Loucy (cell line): Measurements from ENCODE around the gene PACRG.

ENCODE experiments used
- H2AFZ ChIP-seq: fragments of 200-600 bp; sonication (generic); 2 replicates; pipeline ENCODE4 v1.6.0; 2016; ENCODE audit warnings: antibody characterized with exemption, mild to moderate bottlenecking, low read length, moderate library complexity
- H3F3A ChIP-seq: fragments of 200-600 bp; 2 replicates; pipeline ENCODE4 v1.6.0; 2016; ENCODE audit warnings: antibody characterized with exemption, low read depth, mild to moderate bottlenecking
- H3K27me3 ChIP-seq: fragments of 200-600 bp; sonication (generic); 2 replicates; pipeline ENCODE4 v1.6.1; 2014; ENCODE audit warnings: low read length, mild to moderate bottlenecking; ENCODE audit not compliant: insufficient read depth, poor library complexity, severe bottlenecking
- H3K36me3 ChIP-seq: fragments of 200-600 bp; sonication (generic); 2 replicates; pipeline ENCODE4 v1.6.1; 2016; ENCODE audit warnings: low read length; ENCODE audit not compliant: insufficient read depth
- H3K4me1 ChIP-seq: fragments of 200-600 bp; sonication (generic); 2 replicates; pipeline ENCODE4 v1.5.1; 2014; ENCODE audit warnings: low read length, mild to moderate bottlenecking; ENCODE audit not compliant: insufficient read depth, poor library complexity, severe bottlenecking
- H3K4me2 ChIP-seq: fragments of 200-600 bp; sonication (generic); 2 replicates; pipeline ENCODE4 v1.6.0; 2014; ENCODE audit warnings: antibody characterized with exemption, low read length, low read depth, mild to moderate bottlenecking; ENCODE audit not compliant: poor library complexity, severe bottlenecking
- H3K4me3 ChIP-seq: fragments of 200-600 bp; sonication (generic); 2 replicates; pipeline ENCODE4 v1.5.1; 2014; ENCODE audit warnings: low read length, mild to moderate bottlenecking, mixed read lengths; ENCODE audit not compliant: poor library complexity, severe bottlenecking
- H3K79me2 ChIP-seq: fragments of 200-600 bp; sonication (generic); 2 replicates; pipeline ENCODE4 v1.6.1; 2014; ENCODE audit warnings: low read length; ENCODE audit not compliant: insufficient read depth
- H3K9ac ChIP-seq: fragments of 200-600 bp; sonication (generic); 2 replicates; pipeline ENCODE4 v1.6.0; 2014; ENCODE audit warnings: mild to moderate bottlenecking, low read depth, low read length, moderate library complexity; ENCODE audit not compliant: poor library complexity, severe bottlenecking
- H3K9me2 ChIP-seq: fragments of 200-600 bp; sonication (generic); replicated peaks from 2 replicates; pipeline ENCODE4 v1.6.1; 2016; ENCODE audit warnings: low read depth, low read length, mixed read lengths
- H3K9me3 ChIP-seq: fragments of 200-600 bp; sonication (generic); 2 replicates; pipeline ENCODE4 v1.6.1; 2014; ENCODE audit warnings: mild to moderate bottlenecking, antibody characterized with exemption, low read length, low read depth; ENCODE audit not compliant: insufficient read depth
- H4K20me1 ChIP-seq: fragments of 200-600 bp; sonication (generic); 2 replicates; pipeline ENCODE4 v1.6.0; 2014; ENCODE audit warnings: antibody characterized with exemption, low read length, mild to moderate bottlenecking; ENCODE audit not compliant: insufficient read depth, poor library complexity, severe bottlenecking
- EZH2phosphoT487 ChIP-seq: fragments of 200-600 bp; IDR thresholded peaks from 2 replicates; pipeline ENCODE4 v1.6.1; 2018; ENCODE audit warnings: antibody characterized with exemption, mild to moderate bottlenecking, moderate library complexity, borderline replicate concordance
- TF ChIP-seq, protein P1 (sequence below): fragments of 200-600 bp; sonication (generic); conservative IDR thresholded peaks from 2 replicates; pipeline ENCODE4 v1.5.1; 2014; ENCODE audit warnings: mild to moderate bottlenecking, antibody characterized with exemption, low read length

PACRG gene

DNA sequence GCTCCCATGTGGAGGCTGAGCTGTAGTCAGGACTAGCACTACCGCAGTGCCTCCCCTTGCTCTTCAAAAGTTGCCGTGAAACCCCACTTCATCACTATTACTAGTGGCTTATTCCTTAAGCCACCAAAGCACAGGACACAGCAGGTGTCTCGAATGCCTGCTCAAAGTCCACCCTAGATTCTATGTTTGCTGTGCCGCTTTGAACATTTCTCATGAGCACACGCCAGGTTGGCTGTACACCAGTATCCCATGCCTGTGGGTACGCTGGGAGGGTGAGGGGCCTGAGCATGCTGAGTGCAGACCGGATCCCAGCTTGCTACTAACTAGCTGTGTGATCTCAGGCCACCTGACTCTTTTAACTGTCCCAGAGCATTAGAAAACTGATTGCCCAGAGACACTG is 350.9 kb downstream of the PACRG start:
- H2AFZ ChIP-seq = no peak overlapping the region
- H3F3A ChIP-seq = no peaks in the 10 kb centered on the region
- H3K4me2 ChIP-seq = no peak overlapping the region
- no peaks in the 10 kb centered on the region for H3K36me3 ChIP-seq
- H3K79me2 ChIP-seq = no peaks in the 10 kb centered on the region
- no peaks in the 10 kb centered on the region for H3K27me3 ChIP-seq
- H3K4me1 ChIP-seq = no peaks in the 10 kb centered on the region
- TF ChIP-seq EZH2phosphoT487 = no peak
- TF ChIP-seq, protein P1, sequence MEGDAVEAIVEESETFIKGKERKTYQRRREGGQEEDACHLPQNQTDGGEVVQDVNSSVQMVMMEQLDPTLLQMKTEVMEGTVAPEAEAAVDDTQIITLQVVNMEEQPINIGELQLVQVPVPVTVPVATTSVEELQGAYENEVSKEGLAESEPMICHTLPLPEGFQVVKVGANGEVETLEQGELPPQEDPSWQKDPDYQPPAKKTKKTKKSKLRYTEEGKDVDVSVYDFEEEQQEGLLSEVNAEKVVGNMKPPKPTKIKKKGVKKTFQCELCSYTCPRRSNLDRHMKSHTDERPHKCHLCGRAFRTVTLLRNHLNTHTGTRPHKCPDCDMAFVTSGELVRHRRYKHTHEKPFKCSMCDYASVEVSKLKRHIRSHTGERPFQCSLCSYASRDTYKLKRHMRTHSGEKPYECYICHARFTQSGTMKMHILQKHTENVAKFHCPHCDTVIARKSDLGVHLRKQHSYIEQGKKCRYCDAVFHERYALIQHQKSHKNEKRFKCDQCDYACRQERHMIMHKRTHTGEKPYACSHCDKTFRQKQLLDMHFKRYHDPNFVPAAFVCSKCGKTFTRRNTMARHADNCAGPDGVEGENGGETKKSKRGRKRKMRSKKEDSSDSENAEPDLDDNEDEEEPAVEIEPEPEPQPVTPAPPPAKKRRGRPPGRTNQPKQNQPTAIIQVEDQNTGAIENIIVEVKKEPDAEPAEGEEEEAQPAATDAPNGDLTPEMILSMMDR = no peak
- H4K20me1 ChIP-seq = no peaks in the 10 kb centered on the region
- no peak overlapping the region for H3K4me3 ChIP-seq
- H3K9ac ChIP-seq = no peak overlapping the region
- no peaks in the 10 kb centered on the region for H3K9me2 ChIP-seq
- H3K9me3 ChIP-seq = no peaks in the 10 kb centered on the region

GRCh38 chr6:163080228-163080627 is 352.5 kb downstream of the PACRG start:
- Histone ChIP-seq H3F3A (no peaks in the 10 kb centered on the region), H3K36me3 (no peaks in the 10 kb centered on the region), H3K4me2 (no peak overlapping the region), H3K79me2 (no peaks in the 10 kb centered on the region), H3K4me1 (no peaks in the 10 kb centered on the region), H3K9ac (no peak overlapping the region), H2AFZ (no peak overlapping the region), H3K27me3 (no peaks in the 10 kb centered on the region), H3K4me3 (no peak overlapping the region), H3K9me3 (no peaks in the 10 kb centered on the region), H4K20me1 (no peaks in the 10 kb centered on the region), H3K9me2 (no peaks in the 10 kb centered on the region)
- TF ChIP-seq EZH2phosphoT487 = no peak
- TF ChIP-seq, protein P1 = no peak

- Histone ChIP-seq H3K4me3 (no peak overlapping the region), H3K4me1 (no peaks in the 10 kb centered on the region)
Observed at GRCh38 chr6:163083141-163083540, 355.4 kb downstream of the PACRG start.

More at GRCh38 chr6:163083141-163083540, 355.4 kb downstream of the PACRG start:
- no peaks in the 10 kb centered on the region for H4K20me1 ChIP-seq
- H3F3A ChIP-seq = no peaks in the 10 kb centered on the region
- no peaks in the 10 kb centered on the region; the same call in 1 of the 2 replicates for H3K9me3 ChIP-seq
- TF ChIP-seq, protein P1 = no peak
- TF ChIP-seq EZH2phosphoT487 = no peak
- H3K79me2 ChIP-seq = no peaks in the 10 kb centered on the region
- H2AFZ ChIP-seq = no peak overlapping the region
- no peak overlapping the region for H3K4me2 ChIP-seq
- H3K27me3 ChIP-seq = no peaks in the 10 kb centered on the region
- H3K36me3 ChIP-seq = no peaks in the 10 kb centered on the region
- H3K9me2 ChIP-seq = no peaks in the 10 kb centered on the region
- H3K9ac ChIP-seq = no peak overlapping the region
